Suprapubic skin (tissue), 4 donors: ENCODE measurements around the gene SARS1. TPM values are rescaled to one million over a fixed set of nuclear protein-coding genes. Genes with fewer than 3 reads are reported as not detected.
A peak's percentile ranks its signal among the peaks of the same experiment; 100 is the strongest.

Experiments
- DNase-seq, 2 donors: peaks; one replicate each; pipeline ENCODE4 v3.0.0-alpha.2; 2019; ENCODE audit warnings: low spot score in 2 of 2
- H3K27ac ChIP-seq: fragments of 200-600 bp; sonication (generic); one replicate; pipeline ENCODE4 v1.5.1; 2019
- H3K27me3 ChIP-seq: fragments of 200-600 bp; sonication (generic); one replicate; pipeline ENCODE4 v1.5.1; 2019
- H3K36me3 ChIP-seq: fragments of 200-600 bp; sonication (generic); one replicate; pipeline ENCODE4 v1.5.1; 2019
- H3K4me1 ChIP-seq: fragments of 200-600 bp; sonication (generic); one replicate; pipeline ENCODE4 v1.5.1; 2019
- H3K4me3 ChIP-seq: fragments of 200-600 bp; sonication (generic); one replicate; pipeline ENCODE4 v1.5.1; 2019; ENCODE audit warnings: mild to moderate bottlenecking
- H3K9me3 ChIP-seq: fragments of 200-600 bp; sonication (generic); one replicate; pipeline ENCODE4 v1.5.1; 2019
- EP300 ChIP-seq: sonication (generic); formaldehyde crosslinking; IDR thresholded peaks from one replicate; pipeline ENCODE4 v1.6.1; 2017; ENCODE audit warnings: antibody characterized with exemption
- POLR2A ChIP-seq, 2 donors: fragments of 450-650 bp; IDR thresholded peaks; one replicate each; pipeline ENCODE4 v1.6.1; 2017; ENCODE audit warnings: antibody characterized with exemption in 2 of 2, mild to moderate bottlenecking in 2 of 2, moderate library complexity in 2 of 2
- POLR2AphosphoS5 ChIP-seq, 3 donors: sonication (generic); formaldehyde crosslinking; IDR thresholded peaks; one replicate each; pipeline ENCODE4 v1.6.1; 2017; ENCODE audit warnings: antibody characterized with exemption in 3 of 3
- WGBS: methylation state at CpG from one replicate; pipeline ENCODE4 v1.1.5; 2018; 5-methylcytosine and 5-hydroxymethylcytosine counted together
- total RNA-seq, 4 donors: library from RNA; depleted of rRNA; stranded (reverse); fragments of >200 nt; gene quantifications; one replicate each; pipeline ENCODE4 v1.1.0, GENCODE V29; 2016
- TF ChIP-seq, protein P1 (sequence below), 2 donors: fragments of 200-600 bp in 1 of 2; fragments of 450-650 bp in 1 of 2; sonication (generic) in 1 of 2; IDR thresholded peaks; one replicate each; pipeline ENCODE4 v1.5.1; 2016 to 2019; ENCODE audit warnings: antibody characterized with exemption in 2 of 2, mild to moderate bottlenecking in 1 of 2, moderate library complexity in 1 of 2

SARS1 gene
- total RNA-seq, 4 donors from 2014 or later = 144 to 169 (median 160) TPM

DNA sequence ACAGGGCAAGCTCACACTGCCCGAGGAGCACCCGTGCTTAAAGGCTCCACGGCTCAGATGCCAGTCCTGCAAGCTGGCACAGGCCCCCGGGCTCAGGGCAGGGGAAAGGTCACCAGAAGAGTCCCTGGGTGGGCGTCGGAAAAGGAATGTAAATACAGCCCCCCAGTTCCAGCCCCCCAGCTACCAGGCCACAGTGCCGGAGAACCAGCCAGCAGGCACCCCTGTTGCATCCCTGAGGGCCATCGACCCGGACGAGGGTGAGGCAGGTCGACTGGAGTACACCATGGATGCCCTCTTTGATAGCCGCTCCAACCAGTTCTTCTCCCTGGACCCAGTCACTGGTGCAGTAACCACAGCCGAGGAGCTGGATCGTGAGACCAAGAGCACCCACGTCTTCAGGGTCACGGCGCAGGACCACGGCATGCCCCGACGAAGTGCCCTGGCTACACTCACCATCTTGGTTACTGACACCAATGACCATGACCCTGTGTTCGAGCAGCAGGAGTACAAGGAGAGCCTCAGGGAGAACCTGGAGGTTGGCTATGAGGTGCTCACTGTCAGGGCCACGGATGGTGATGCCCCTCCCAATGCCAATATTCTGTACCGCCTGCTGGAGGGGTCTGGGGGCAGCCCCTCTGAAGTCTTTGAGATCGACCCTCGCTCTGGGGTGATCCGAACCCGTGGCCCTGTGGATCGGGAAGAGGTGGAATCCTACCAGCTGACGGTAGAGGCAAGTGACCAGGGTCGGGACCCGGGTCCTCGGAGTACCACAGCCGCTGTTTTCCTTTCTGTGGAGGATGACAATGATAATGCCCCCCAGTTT is 36.9 kb downstream of the SARS1 start:
- no peaks in the 10 kb centered on the region for H3K9me3 ChIP-seq
- DNase-seq = peak in 1 of 2 donors; percentile 80
- no peaks in the 10 kb centered on the region for H3K36me3 ChIP-seq
- H3K4me1 ChIP-seq = peaks cover 50% of the 10 kb centered on the region
- H3K27me3 ChIP-seq = no peaks in the 10 kb centered on the region
- H3K4me3 ChIP-seq = peak overlapping the region; percentile 86
- H3K27ac ChIP-seq = no peak overlapping the region
- no peak for TF ChIP-seq POLR2AphosphoS5 (IDR thresholded peaks at IDR 0.05)
- TF ChIP-seq, protein P1, sequence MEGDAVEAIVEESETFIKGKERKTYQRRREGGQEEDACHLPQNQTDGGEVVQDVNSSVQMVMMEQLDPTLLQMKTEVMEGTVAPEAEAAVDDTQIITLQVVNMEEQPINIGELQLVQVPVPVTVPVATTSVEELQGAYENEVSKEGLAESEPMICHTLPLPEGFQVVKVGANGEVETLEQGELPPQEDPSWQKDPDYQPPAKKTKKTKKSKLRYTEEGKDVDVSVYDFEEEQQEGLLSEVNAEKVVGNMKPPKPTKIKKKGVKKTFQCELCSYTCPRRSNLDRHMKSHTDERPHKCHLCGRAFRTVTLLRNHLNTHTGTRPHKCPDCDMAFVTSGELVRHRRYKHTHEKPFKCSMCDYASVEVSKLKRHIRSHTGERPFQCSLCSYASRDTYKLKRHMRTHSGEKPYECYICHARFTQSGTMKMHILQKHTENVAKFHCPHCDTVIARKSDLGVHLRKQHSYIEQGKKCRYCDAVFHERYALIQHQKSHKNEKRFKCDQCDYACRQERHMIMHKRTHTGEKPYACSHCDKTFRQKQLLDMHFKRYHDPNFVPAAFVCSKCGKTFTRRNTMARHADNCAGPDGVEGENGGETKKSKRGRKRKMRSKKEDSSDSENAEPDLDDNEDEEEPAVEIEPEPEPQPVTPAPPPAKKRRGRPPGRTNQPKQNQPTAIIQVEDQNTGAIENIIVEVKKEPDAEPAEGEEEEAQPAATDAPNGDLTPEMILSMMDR (IDR thresholded peaks at IDR 0.05) = no peak
- no peak for TF ChIP-seq POLR2A (IDR thresholded peaks at IDR 0.05)
- TF ChIP-seq EP300 = no peak
- WGBS = 98% methylated on average over 18 of the region's 33 CpGs

- H3K27ac ChIP-seq = no peak overlapping the region
- H3K4me1 ChIP-seq = peaks cover 57% of the 10 kb centered on the region
- H3K9me3 ChIP-seq = no peaks in the 10 kb centered on the region
- DNase-seq = peak in 1 of 2 donors; percentile 50
- H3K27me3 ChIP-seq = no peaks in the 10 kb centered on the region
- no peak overlapping the region for H3K4me3 ChIP-seq
- H3K36me3 ChIP-seq = no peaks in the 10 kb centered on the region
- TF ChIP-seq, protein P1 (IDR thresholded peaks at IDR 0.05) = no peak
- TF ChIP-seq EP300 = no peak
- TF ChIP-seq POLR2A (IDR thresholded peaks at IDR 0.05) = no peak
- no peak for TF ChIP-seq POLR2AphosphoS5 (IDR thresholded peaks at IDR 0.05)
- WGBS = 96% methylated on average over 18 of the region's 32 CpGs
Observed at GRCh38 chr1:109251277-109252166, 37.8 kb downstream of the SARS1 start.

DNA sequence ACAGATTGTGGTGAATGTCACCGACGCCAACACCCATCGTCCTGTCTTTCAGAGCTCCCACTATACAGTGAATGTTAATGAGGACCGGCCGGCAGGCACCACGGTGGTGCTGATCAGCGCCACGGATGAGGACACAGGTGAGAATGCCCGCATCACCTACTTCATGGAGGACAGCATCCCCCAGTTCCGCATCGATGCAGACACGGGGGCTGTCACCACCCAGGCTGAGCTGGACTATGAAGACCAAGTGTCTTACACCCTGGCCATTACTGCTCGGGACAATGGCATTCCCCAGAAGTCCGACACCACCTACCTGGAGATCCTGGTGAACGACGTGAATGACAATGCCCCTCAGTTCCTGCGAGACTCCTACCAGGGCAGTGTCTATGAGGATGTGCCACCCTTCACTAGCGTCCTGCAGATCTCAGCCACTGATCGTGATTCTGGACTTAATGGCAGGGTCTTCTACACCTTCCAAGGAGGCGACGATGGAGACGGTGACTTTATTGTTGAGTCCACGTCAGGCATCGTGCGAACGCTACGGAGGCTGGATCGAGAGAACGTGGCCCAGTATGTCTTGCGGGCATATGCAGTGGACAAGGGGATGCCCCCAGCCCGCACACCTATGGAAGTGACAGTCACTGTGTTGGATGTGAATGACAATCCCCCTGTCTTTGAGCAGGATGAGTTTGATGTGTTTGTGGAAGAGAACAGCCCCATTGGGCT is 38.6 kb downstream of the SARS1 start:
- Histone ChIP-seq H3K27ac (no peak overlapping the region), H3K4me1 (peaks cover 62% of the 10 kb centered on the region), H3K27me3 (no peaks in the 10 kb centered on the region), H3K36me3 (no peaks in the 10 kb centered on the region), H3K4me3 (no peak overlapping the region), H3K9me3 (no peaks in the 10 kb centered on the region)
- WGBS = 96% methylated on average over 18 of the region's 31 CpGs
- TF ChIP-seq POLR2A (IDR thresholded peaks at IDR 0.05) (no peak), POLR2AphosphoS5 (IDR thresholded peaks at IDR 0.05) (no peak), EP300 (no peak)
- TF ChIP-seq, protein P1 (IDR thresholded peaks at IDR 0.05) = no peak
- DNase-seq = no peak

DNA sequence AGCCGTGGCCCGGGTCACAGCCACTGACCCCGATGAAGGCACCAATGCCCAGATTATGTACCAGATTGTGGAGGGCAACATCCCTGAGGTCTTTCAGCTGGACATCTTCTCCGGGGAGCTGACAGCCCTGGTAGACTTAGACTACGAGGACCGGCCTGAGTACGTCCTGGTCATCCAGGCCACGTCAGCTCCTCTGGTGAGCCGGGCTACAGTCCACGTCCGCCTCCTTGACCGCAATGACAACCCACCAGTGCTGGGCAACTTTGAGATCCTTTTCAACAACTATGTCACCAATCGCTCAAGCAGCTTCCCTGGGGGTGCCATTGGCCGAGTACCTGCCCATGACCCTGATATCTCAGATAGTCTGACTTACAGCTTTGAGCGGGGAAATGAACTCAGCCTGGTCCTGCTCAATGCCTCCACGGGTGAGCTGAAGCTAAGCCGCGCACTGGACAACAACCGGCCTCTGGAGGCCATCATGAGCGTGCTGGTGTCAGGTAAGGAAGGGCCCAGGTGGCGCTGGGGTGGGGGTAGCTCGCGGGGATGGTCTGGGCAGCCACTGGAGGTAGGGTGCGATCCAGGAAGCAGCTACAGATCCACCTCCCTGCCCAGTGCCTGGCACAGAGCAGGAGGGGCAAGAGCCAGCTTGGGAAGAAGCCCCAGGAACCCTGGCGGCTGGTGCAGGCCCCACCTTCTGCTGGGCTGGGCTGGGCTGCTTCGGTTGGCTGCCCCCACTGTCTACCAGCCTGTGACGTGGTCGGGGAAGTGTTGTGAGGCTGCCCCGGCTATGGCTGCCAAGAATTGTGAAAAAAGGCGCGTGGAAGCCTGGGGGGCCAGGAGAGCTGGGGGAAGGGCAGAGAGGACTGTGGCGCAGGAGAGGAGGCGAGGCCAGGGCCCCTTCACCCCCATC is 39.4 kb downstream of the SARS1 start:
- Histone ChIP-seq H3K9me3 (no peaks in the 10 kb centered on the region), H3K36me3 (no peaks in the 10 kb centered on the region), H3K27me3 (no peaks in the 10 kb centered on the region), H3K4me3 (peak overlapping the region; percentile 41), H3K4me1 (peaks cover 70% of the 10 kb centered on the region), H3K27ac (peak overlapping the region; percentile 80)
- 83% methylated on average over 18 of the region's 33 CpGs for WGBS
- TF ChIP-seq POLR2A (IDR thresholded peaks at IDR 0.05) = no peak
- no peak for TF ChIP-seq POLR2AphosphoS5 (IDR thresholded peaks at IDR 0.05)
- no peak for DNase-seq
